Activated T-helper 2 cell treated with anti-CD3 and anti-CD28 coated beads, Interferon-gamma antibody, Interleukin-2, Interleukin-4, amounts not matched to agents 10 μg/mL and 5 μg/mL and 100 μg/mL, durations not matched to agents 14 hours and 24 hours and 36 hours (primary cell): Measurements from ENCODE around the gene CTCFL. TPM values are rescaled to one million over a fixed set of nuclear protein-coding genes. Genes with fewer than 3 reads are reported as not detected.

Source experiments
- DNase-seq: peaks from one replicate; pipeline ENCODE4 v3.0.0; 2021; ENCODE audit warnings: low spot score
- H3K27ac Mint-ChIP-seq: one replicate; pipeline ENCODE4 v1.8.0; 2021; ENCODE audit warnings: mixed read lengths
- H3K27me3 Mint-ChIP-seq: one replicate; pipeline ENCODE4 v1.8.0; 2021; ENCODE audit warnings: low read depth, mixed read lengths
- H3K36me3 Mint-ChIP-seq: one replicate; pipeline ENCODE4 v1.8.0; 2021; ENCODE audit warnings: low read depth, mixed read lengths
- H3K4me1 Mint-ChIP-seq: one replicate; pipeline ENCODE4 v1.8.0; 2021; ENCODE audit warnings: low read depth, mixed read lengths
- H3K4me3 Mint-ChIP-seq: one replicate; pipeline ENCODE4 v1.8.0; 2021; ENCODE audit warnings: low read depth, mild to moderate bottlenecking, moderate library complexity, mixed read lengths
- H3K9me3 Mint-ChIP-seq: one replicate; pipeline ENCODE4 v1.8.0; 2021; ENCODE audit warnings: mixed read lengths
- intact Hi-C: fragments of 100-400 bp; cut with micrococcal nuclease; formaldehyde crosslinking; loops from one replicate; pipeline ENCODE4 v1.15.1; 2023
- total RNA-seq: library from RNA; stranded (reverse); gene quantifications from 2 replicates; pipeline ENCODE4 v1.2.3, GENCODE V29; 2022

CTCFL gene
- total RNA-seq, 1 donor from 2014 or later: not detected

DNA sequence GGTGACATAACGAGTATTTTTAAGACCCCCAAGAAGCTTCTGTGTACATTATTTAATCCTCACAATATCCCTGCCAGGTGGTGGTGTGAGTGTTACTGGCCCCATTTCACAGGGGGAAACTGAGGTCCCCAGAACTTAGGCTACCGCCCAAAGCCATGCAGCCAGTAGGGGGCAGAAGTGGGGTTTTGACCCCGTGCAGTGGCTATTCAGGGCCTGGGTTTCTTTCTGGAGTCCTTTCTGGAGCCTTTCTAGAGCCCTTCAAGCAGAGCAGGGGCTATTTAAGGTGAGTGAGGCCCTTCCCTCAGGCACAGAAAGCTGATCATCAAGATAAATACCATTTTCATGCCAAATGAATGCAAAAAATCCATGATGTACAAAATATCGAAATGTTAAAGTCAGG lies 59.0 kb downstream of the CTCFL start:
- no peaks in the 10 kb centered on the region for H3K36me3 Mint-ChIP-seq
- intact Hi-C loops: no loop called here
- H3K9me3 Mint-ChIP-seq: no peaks in the 10 kb centered on the region
- no peak overlapping the region for H3K4me3 Mint-ChIP-seq
- H3K4me1 Mint-ChIP-seq: no peaks in the 10 kb centered on the region
- H3K27me3 Mint-ChIP-seq: peaks cover 2% of the 10 kb centered on the region
- DNase-seq: no peak
- H3K27ac Mint-ChIP-seq: no peak overlapping the region

GRCh38 chr20:57465486-57465885 lies 59.5 kb downstream of the CTCFL start:
- no peaks in the 10 kb centered on the region for H3K36me3 Mint-ChIP-seq
- H3K4me1 Mint-ChIP-seq: no peaks in the 10 kb centered on the region
- no peak overlapping the region for H3K4me3 Mint-ChIP-seq
- no peaks in the 10 kb centered on the region for H3K9me3 Mint-ChIP-seq
- intact Hi-C loops: no loop called here
- DNase-seq: no peak
- H3K27me3 Mint-ChIP-seq: peaks cover 2% of the 10 kb centered on the region
- no peak overlapping the region for H3K27ac Mint-ChIP-seq

DNA sequence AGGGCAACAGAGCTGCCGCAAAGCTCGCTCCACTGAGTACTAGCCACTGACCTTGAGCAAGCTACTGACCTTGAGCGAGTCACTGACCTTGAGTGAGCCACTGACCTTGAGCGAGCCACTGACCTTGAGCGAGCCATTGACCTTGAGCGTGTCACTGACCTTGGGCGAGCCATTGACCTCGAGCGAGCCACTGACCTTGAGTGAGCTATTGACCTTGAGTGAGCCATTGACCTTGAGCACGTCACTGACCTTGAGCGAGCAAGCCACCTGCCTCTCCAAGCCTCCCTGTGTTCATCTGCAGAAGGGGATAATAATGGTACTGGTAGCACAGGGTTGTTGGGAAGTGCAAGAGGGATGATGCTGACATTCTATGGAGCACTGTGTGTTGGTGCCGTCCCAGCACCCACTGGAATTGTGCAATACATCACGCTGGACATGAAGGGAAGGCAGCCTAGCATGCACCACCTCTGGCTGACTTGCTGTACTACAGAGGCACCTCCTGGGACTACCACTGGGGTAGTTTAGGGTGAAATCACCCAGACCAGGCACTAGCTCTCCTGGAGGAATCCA lies 60.2 kb downstream of the CTCFL start:
- Mint-ChIP-seq H3K27me3 (peaks cover 2% of the 10 kb centered on the region), H3K9me3 (no peaks in the 10 kb centered on the region)
- DNase-seq: no peak

DNA sequence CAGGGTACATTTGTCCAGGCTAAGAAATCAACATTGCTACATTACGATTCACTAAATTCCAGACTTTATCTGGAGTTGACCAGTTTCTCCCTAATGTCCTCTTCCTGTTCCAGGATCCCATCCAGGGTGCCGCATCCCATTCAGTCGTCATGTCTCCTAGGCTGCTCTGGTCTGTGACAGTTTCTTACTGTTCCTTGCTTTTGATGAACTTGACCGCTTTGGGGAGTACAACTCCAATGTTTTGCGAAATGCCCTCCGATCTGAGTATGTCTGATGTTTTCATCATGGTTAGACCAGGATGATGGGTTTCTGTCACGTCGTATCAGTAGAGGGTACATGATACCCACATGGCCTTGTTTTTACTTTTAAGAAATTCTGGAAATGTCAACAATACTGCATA lies 62.2 kb downstream of the CTCFL start:
- Mint-ChIP-seq H3K9me3 (no peaks in the 10 kb centered on the region), H3K36me3 (no peaks in the 10 kb centered on the region), H3K27me3 (peaks cover 2% of the 10 kb centered on the region), H3K4me1 (no peaks in the 10 kb centered on the region), H3K27ac (no peak overlapping the region), H3K4me3 (no peak overlapping the region)
- DNase-seq: no peak
- intact Hi-C loops: no loop called here

More for the DNA sequence above, 60.2 kb downstream of the CTCFL start:
- Mint-ChIP-seq H3K4me3 (no peak overlapping the region), H3K4me1 (no peaks in the 10 kb centered on the region), H3K27ac (no peak overlapping the region), H3K36me3 (no peaks in the 10 kb centered on the region)
- intact Hi-C loops: no loop called here

DNA sequence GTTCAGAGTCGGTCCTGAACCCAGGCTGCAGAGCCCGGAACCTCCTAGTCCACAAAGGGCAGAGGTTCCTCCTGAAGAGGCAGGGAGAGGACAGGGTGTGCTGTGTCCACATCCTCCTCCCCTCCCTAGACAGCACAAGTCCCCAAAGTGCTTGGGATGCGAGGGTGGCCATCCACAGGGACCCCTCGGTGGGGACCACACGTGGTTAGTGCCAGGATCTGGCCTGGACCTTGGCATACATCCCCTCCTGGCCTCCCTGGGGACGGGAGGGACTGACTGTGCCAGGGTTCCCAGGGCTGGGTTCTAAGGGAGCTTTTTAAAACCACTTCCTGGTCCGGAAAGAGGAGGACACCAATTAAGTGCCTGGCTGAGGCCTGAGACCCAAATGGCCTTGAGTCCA lies 63.2 kb downstream of the CTCFL start:
- Mint-ChIP-seq H3K4me3 (no peak overlapping the region), H3K4me1 (no peaks in the 10 kb centered on the region)
- intact Hi-C loops: no loop called here

DNA sequence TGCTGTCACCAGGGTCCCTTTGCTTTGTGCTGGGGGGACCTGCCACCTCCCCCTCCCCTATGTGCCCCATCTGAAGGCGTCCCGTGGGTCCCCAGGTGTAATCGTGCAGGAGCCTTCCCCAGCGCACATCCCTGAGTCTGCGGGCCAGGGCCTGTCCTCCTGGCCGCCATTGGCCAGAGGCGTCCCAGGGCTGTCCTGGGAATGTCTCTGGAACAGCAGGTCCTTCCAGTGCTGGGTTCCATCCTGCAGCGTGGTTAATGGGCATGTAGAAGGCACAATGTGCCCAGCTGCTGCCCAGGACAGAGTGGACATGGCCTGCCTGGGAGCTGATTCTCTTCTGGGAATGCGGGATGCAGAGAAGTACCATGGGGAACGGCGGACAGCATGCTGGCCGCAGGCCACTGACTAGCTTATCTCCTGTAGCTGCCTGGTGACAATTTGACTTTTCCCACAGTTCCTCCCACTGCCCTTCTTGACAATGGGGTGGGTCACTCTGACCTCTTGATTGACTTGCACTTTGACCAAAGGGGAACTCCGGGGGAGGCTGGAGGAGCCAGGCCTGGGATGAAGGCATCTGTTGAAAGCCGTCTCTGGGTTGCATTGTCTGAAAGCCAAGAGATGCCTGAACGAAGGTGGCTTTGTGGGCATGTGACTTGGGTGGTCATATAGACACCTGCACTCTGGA lies 64.0 kb downstream of the CTCFL start:
- Mint-ChIP-seq H3K9me3 (no peaks in the 10 kb centered on the region), H3K4me1 (no peaks in the 10 kb centered on the region), H3K36me3 (no peaks in the 10 kb centered on the region), H3K27me3 (peaks cover 5% of the 10 kb centered on the region), H3K27ac (no peak overlapping the region), H3K4me3 (no peak overlapping the region)
- intact Hi-C loops: no loop called here
- DNase-seq: no peak

More for the DNA sequence above, 63.2 kb downstream of the CTCFL start:
- H3K9me3 Mint-ChIP-seq: no peaks in the 10 kb centered on the region
- H3K27ac Mint-ChIP-seq: no peak overlapping the region
- no peak for DNase-seq
- H3K27me3 Mint-ChIP-seq: peaks cover 2% of the 10 kb centered on the region
- no peaks in the 10 kb centered on the region for H3K36me3 Mint-ChIP-seq

GRCh38 chr20:57459897-57460296 lies 65.0 kb downstream of the CTCFL start:
- H3K4me1 Mint-ChIP-seq: no peaks in the 10 kb centered on the region
- H3K9me3 Mint-ChIP-seq: no peaks in the 10 kb centered on the region
- H3K4me3 Mint-ChIP-seq: no peak overlapping the region
- DNase-seq: no peak
- H3K27ac Mint-ChIP-seq: no peak overlapping the region
- intact Hi-C loops: no loop called here
- H3K36me3 Mint-ChIP-seq: no peaks in the 10 kb centered on the region
- H3K27me3 Mint-ChIP-seq: peaks cover 3% of the 10 kb centered on the region

DNA sequence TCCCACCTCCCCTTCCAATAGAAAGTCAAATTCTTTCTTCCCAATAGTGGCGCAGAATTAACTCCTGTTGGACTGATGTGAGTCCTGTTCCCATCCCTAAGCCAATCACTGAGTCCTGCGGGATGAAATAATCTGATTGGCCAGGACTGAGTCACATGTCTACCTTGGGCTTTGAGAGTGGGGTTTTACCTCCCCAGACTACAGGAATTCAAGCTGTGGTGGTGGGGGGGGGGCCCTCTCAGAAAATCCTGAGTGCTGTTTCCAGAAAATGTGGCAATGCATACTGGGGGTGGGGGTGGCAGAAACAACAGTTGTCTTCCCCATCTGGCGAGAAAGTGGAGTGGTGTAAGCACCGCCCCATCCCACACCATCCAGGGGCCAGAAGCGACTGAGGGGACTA lies 65.7 kb downstream of the CTCFL start:
- H3K27me3 Mint-ChIP-seq: peaks cover 3% of the 10 kb centered on the region
- H3K4me3 Mint-ChIP-seq: no peak overlapping the region
- no peaks in the 10 kb centered on the region for H3K9me3 Mint-ChIP-seq
- no peaks in the 10 kb centered on the region for H3K36me3 Mint-ChIP-seq
- DNase-seq: no peak
- no peak overlapping the region for H3K27ac Mint-ChIP-seq
- intact Hi-C loops: no loop called here
- no peaks in the 10 kb centered on the region for H3K4me1 Mint-ChIP-seq

DNA sequence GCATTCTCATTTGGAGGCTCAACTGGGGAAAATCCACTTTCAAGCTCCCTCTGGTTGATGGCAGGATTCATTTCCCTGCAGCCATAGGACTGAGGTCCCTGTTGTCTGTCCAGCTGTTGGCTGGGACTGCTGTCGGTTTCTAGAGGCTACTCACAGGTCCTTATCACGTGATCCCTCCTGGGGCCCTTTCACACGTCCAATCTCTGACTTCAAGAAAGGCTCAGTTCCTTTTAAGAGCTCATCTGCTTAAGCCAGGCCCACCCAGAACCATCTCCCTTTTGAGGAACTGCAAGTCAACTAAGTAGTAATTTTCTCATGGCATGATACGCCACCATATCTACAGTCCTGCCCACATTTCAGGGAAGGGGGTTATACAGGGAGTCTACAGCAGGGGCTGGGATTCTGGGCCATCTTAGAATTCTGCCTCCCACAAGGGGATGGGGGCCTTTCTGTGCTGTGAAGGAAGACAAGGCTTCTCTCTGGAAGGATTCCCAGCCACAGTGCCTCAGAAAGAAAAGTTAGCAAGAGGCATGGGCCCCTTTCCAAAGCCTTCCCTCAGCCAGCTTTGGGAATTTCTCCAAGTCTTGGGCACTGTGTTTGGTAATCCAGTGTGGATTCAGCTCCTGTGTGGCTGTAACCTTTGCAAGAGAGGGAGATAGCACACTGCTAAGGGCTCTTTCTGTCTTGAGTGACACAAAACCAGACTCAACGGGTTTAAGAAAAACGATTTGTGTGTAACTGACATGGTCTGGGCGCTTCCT lies 66.4 kb downstream of the CTCFL start:
- DNase-seq: no peak
- Mint-ChIP-seq H3K4me1 (no peaks in the 10 kb centered on the region), H3K27ac (no peak overlapping the region), H3K9me3 (no peaks in the 10 kb centered on the region), H3K36me3 (no peaks in the 10 kb centered on the region), H3K27me3 (peaks cover 3% of the 10 kb centered on the region), H3K4me3 (no peak overlapping the region)
- intact Hi-C loops: no loop called here

DNA sequence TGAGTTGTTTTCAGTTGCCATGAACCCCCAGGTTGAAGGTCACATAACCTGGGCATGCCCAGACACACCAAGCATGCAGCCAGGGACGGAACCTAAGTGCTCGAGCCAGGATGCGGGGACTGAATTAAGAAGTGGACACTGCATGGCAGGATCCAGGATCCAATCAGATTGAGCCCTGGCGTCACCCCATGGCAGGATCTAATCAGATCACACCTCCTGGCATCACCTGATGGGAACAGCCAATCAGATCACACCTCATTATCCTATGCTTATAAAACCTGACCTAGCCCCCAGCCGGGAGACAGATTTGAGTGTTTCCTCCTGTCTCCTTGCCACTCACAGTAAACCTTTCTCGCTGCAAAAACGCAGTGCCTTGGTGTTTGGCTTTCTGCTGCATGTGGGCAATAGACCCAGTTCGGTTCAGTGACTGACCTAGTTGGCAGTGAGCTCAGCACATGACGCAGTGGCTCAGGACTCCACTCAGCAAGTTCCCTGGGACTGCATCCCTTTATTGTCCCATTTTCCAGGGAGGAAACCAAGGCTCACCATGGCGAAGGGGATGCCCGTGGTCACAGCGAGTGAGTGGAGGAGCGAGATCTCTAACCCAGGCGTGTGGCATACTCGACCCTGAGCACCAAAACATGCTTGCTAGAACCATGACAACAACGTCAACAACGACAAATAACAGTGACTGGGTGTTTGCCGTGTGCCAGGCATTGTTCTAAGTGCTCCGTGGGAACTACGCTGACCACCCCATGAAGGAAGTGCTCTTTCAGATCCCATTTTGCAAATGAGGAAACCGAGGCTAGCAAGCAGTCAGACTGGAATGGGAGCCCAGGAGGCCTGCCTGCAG lies 67.5 kb downstream of the CTCFL start:
- no peak for DNase-seq
- H3K36me3 Mint-ChIP-seq: no peaks in the 10 kb centered on the region
- intact Hi-C loops: no loop called here
- no peak overlapping the region for H3K27ac Mint-ChIP-seq
- H3K9me3 Mint-ChIP-seq: no peaks in the 10 kb centered on the region
- no peaks in the 10 kb centered on the region for H3K4me1 Mint-ChIP-seq
- no peak overlapping the region for H3K4me3 Mint-ChIP-seq
- H3K27me3 Mint-ChIP-seq: peaks cover 3% of the 10 kb centered on the region

DNA sequence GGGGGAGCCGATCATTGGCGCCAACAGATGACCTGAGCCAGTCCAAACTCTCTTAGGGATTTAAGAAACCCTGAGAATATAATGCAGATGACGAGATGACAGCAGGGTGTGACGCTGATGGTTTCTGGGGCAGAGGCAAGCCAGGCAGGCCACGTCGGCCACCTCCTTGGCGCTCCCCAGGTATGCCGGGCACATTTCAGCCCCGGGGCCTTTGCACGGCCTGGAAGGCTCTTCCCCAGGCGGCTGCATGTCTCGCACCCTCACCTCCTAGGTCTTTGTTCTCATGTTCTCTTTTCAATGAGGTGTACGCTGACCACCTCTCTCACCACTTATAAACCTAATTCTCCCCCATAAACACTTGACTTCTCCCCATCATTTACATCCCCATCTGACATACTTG lies 68.8 kb downstream of the CTCFL start:
- Mint-ChIP-seq H3K36me3 (no peaks in the 10 kb centered on the region), H3K4me1 (peaks cover 12% of the 10 kb centered on the region), H3K27ac (no peak overlapping the region), H3K9me3 (no peaks in the 10 kb centered on the region), H3K4me3 (no peak overlapping the region), H3K27me3 (peaks cover 6% of the 10 kb centered on the region)
- intact Hi-C loops: no loop called here
- no peak for DNase-seq

- H3K9me3 Mint-ChIP-seq: no peaks in the 10 kb centered on the region
- intact Hi-C loops: no loop called here
- DNase-seq: no peak
- H3K36me3 Mint-ChIP-seq: no peaks in the 10 kb centered on the region
- H3K27me3 Mint-ChIP-seq: peaks cover 6% of the 10 kb centered on the region
- no peak overlapping the region for H3K4me3 Mint-ChIP-seq
- H3K27ac Mint-ChIP-seq: no peak overlapping the region
- H3K4me1 Mint-ChIP-seq: peaks cover 16% of the 10 kb centered on the region
Measured at GRCh38 chr20:57455386-57455785, 69.6 kb downstream of the CTCFL start.
